B cell (primary cell): Measurements from ENCODE around the gene MESD. TPM values are rescaled to one million over a fixed set of nuclear protein-coding genes. Genes with fewer than 3 reads are reported as not detected.

Experiments used
- ATAC-seq: fragments of 200-7000 bp; cut with Tn5 transposase; one replicate; pipeline ENCODE4 v1.10.0; 2021; ENCODE audit warnings: low read depth, mild to moderate bottlenecking, moderate number of reproducible peaks, moderate library complexity
- CTCF ChIA-PET: fragments of 350-600 bp; sonication (Branson Sonifier 250); formaldehyde crosslinking; loops from one replicate; lab custom pipeline; 2021; ENCODE audit warnings: antibody characterized with exemption, inconsistent platforms; lab: Charles Lee
- POLR2A ChIA-PET: fragments of 350-600 bp; sonication (Branson Sonifier 250); formaldehyde crosslinking; loops from one replicate; lab custom pipeline; 2021; ENCODE audit warnings: antibody characterized with exemption; lab: Charles Lee
- DNase-seq: peaks from one replicate; pipeline ENCODE4 v3.0.0; 2013
- H2AFZ ChIP-seq: 2 replicates; pipeline ENCODE4 v1.6.1; 2012; ENCODE audit warnings: mild to moderate bottlenecking, low read depth, low read length; ENCODE audit not compliant: insufficient read depth, poor library complexity, severe bottlenecking
- H3K27ac ChIP-seq, 2 donors: 1 replicate in 1 of 2; 2 replicates in 1 of 2; pipeline ENCODE4 v1.5.1; 2012 to 2013; ENCODE audit warnings: low read length in 2 of 2, mild to moderate bottlenecking in 2 of 2, moderate library complexity in 1 of 2
- H3K27me3 ChIP-seq, 4 experiments: fragments of 200-600 bp in 1 of 4; sonication (generic) in 1 of 4; replicated peaks in 1 of 4; 1 replicate in 2 of 4; 2 replicates in 2 of 4; pipeline versions ENCODE4 v1.6.1 to v1.7.0; 2013 to 2016; ENCODE audit warnings: low read length in 3 of 4, mild to moderate bottlenecking in 2 of 4, mixed read lengths in 1 of 4, moderate library complexity in 1 of 4; ENCODE audit not compliant: insufficient read depth in 4 of 4, control insufficient read depth in 3 of 4; ENCODE audit errors: control extremely low read depth in 1 of 4
- H3K36me3 ChIP-seq, 2 experiments: replicated peaks in 1 of 2; 1 replicate in 1 of 2; 2 replicates in 1 of 2; pipeline versions ENCODE4 v1.6.1 to v1.7.1; 2013; ENCODE audit warnings: low read length in 1 of 2; ENCODE audit not compliant: insufficient read depth in 2 of 2, control insufficient read depth in 1 of 2; ENCODE audit errors: control extremely low read depth in 1 of 2, extremely low read depth in 1 of 2
- H3K4me1 ChIP-seq, 2 donors: fragments of 200-600 bp in 1 of 2; sonication (generic) in 1 of 2; 1 replicate in 1 of 2; 2 replicates in 1 of 2; pipeline versions ENCODE4 v1.5.1 to v1.6.1; 2013 to 2017; ENCODE audit warnings: low read length in 2 of 2; ENCODE audit not compliant: control insufficient read depth in 2 of 2, insufficient read depth in 2 of 2
- H3K4me2 ChIP-seq: replicated peaks from 2 replicates; pipeline ENCODE3; 2012; ENCODE audit warnings: mild to moderate bottlenecking, low read depth, low read length; ENCODE audit not compliant: poor library complexity, severe bottlenecking
- H3K4me3 ChIP-seq, 5 experiments: fragments of 200-600 bp in 1 of 5; sonication (generic) in 1 of 5; 1 replicate in 3 of 5; 2 replicates in 2 of 5; pipeline versions ENCODE4 v1.5.1 to v1.7.0; 2011 to 2016; ENCODE audit warnings: low read length in 4 of 5, mild to moderate bottlenecking in 4 of 5, low read depth in 2 of 5, control low read depth in 1 of 5, moderate library complexity in 1 of 5; ENCODE audit not compliant: insufficient read depth in 1 of 5; ENCODE audit errors: control extremely low read depth in 1 of 5, extremely low read depth in 1 of 5
- H3K79me2 ChIP-seq: fragments of 200-600 bp; sonication (generic); one replicate; pipeline ENCODE4 v1.6.0; 2016; ENCODE audit warnings: low read length; ENCODE audit not compliant: control insufficient read depth, insufficient read depth
- H3K9ac ChIP-seq: fragments of 200-600 bp; sonication (generic); 2 replicates; pipeline ENCODE4 v1.6.1; 2017; ENCODE audit warnings: mild to moderate bottlenecking, low read length, moderate library complexity
- H3K9me3 ChIP-seq, 3 donors: one replicate each; pipeline versions ENCODE4 v1.6.1 to v1.7.1; 2013; ENCODE audit warnings: low read length in 2 of 3; ENCODE audit not compliant: control insufficient read depth in 2 of 3, insufficient read depth in 1 of 3; ENCODE audit errors: control extremely low read depth in 1 of 3
- H4K20me1 ChIP-seq: 2 replicates; pipeline ENCODE4 v1.6.0; 2012; ENCODE audit warnings: mild to moderate bottlenecking, low read length; ENCODE audit not compliant: insufficient read depth, control insufficient read depth, poor library complexity, severe bottlenecking
- H3K27ac Mint-ChIP-seq: one replicate; pipeline ENCODE4 v1.8.0; 2021; ENCODE audit warnings: mixed read lengths
- H3K27me3 Mint-ChIP-seq: one replicate; pipeline ENCODE4 v1.8.0; 2021; ENCODE audit warnings: mixed read lengths
- H3K4me1 Mint-ChIP-seq: one replicate; pipeline ENCODE4 v1.8.0; 2021; ENCODE audit warnings: mixed read lengths
- H3K4me3 Mint-ChIP-seq: one replicate; pipeline ENCODE4 v1.8.0; 2021; ENCODE audit warnings: mixed read lengths
- H3K9me3 Mint-ChIP-seq: one replicate; pipeline ENCODE4 v1.8.0; 2022; ENCODE audit warnings: mixed read lengths; ENCODE audit not compliant: insufficient read depth
- CTCF ChIP-seq: fragments of 200-600 bp; IDR thresholded peaks from one replicate; pipeline ENCODE4 v1.8.0; 2022; ENCODE audit warnings: antibody characterized with exemption, mild to moderate bottlenecking
- EZH2 ChIP-seq: IDR thresholded peaks from 2 replicates; pipeline ENCODE4 v1.6.1; 2012; ENCODE audit warnings: borderline replicate concordance, low read depth, mild to moderate bottlenecking, moderate library complexity, low read length; ENCODE audit not compliant: insufficient read depth, poor library complexity, severe bottlenecking
- WGBS: methylation state at CpG from one replicate; pipeline ENCODE4 v1.1.5; 2013; ENCODE audit warnings: missing lambda C conversion rate; ENCODE audit not compliant: insufficient coverage; 5-methylcytosine and 5-hydroxymethylcytosine counted together
- intact Hi-C: fragments of 100-400 bp; cut with micrococcal nuclease; formaldehyde crosslinking; loops from one replicate; pipeline ENCODE4 v1.10.0; 2022
- polyA plus RNA-seq: library from polyadenylated mRNA; depleted of rRNA; stranded (reverse); fragments of >200 nt; gene quantifications from 2 replicates; pipeline ENCODE4 v1.2.3, GENCODE V29; 2012
- total RNA-seq, 2 donors: library from RNA; stranded (reverse); fragments of 120-200 nt in 1 of 2; gene quantifications; 1 replicate in 1 of 2; 2 replicates in 1 of 2; pipeline versions ENCODE4 v1.2.3 to v1.2.4, GENCODE V29; 2013 to 2022

MESD gene
- total and polyA plus RNA-seq, 2 donors (not counting 1 experiment from before 2014, with no cell fraction given), result 7.9 to 35.3 TPM

- POLR2A ChIA-PET, result no interaction called here
- Histone ChIP-seq H3K36me3 (peaks cover 0 to 20% of the 10 kb centered on the region in 2 experiments), H3K79me2 (peaks cover 32% of the 10 kb centered on the region), H3K9me3 (no peaks in the 10 kb centered on the region), H4K20me1 (peaks cover 24% of the 10 kb centered on the region), H2AFZ (no peak overlapping the region), H3K27me3 (no peaks in the 10 kb centered on the region), H3K4me2 (no peak overlapping the region), H3K27ac (no peak overlapping the region), H3K4me3 (no peak overlapping the region), H3K4me1 (no peaks in the 10 kb centered on the region), H3K9ac (no peak overlapping the region)
- DNase-seq (no peak), ATAC-seq (no peak)
- Mint-ChIP-seq H3K4me1 (peaks cover 7% of the 10 kb centered on the region), H3K4me3 (no peak overlapping the region), H3K9me3 (no peaks in the 10 kb centered on the region), H3K27me3 (no peaks in the 10 kb centered on the region), H3K27ac (peak overlapping the region; percentile 20)
- intact Hi-C loops, result loop anchor here (1.0 to 5.0 kb wide), 2 partner anchors 31 to 193 kb away; partner anchors contain the start of gene CEMIP
- 93% methylated on average over 3 of the region's 3 CpGs for WGBS
- CTCF ChIA-PET, result interaction anchor here (1.1 to 7.2 kb wide), 19 partner anchors 9 to 1631 kb away, joined by 3 to 102 read pairs (median 8); no protein-coding TSS in a partner anchor
- TF ChIP-seq EZH2, result no peak
- no peak for TF ChIP-seq CTCF
Measured at GRCh38 chr15:80970658-80971057, 19.0 kb downstream of the MESD start.

- Mint-ChIP-seq H3K4me3 (no peak overlapping the region), H3K27ac (peak overlapping the region; percentile 26), H3K9me3 (no peaks in the 10 kb centered on the region), H3K4me1 (peaks cover 7% of the 10 kb centered on the region), H3K27me3 (no peaks in the 10 kb centered on the region)
- Histone ChIP-seq H4K20me1 (peaks cover 24% of the 10 kb centered on the region), H3K4me2 (no peak overlapping the region), H2AFZ (no peak overlapping the region), H3K27me3 (no peaks in the 10 kb centered on the region), H3K4me1 (no peaks in the 10 kb centered on the region), H3K9ac (no peak overlapping the region), H3K36me3 (peaks cover 0 to 20% of the 10 kb centered on the region in 2 experiments), H3K27ac (no peak overlapping the region), H3K79me2 (peaks cover 26% of the 10 kb centered on the region), H3K4me3 (no peak overlapping the region), H3K9me3 (no peaks in the 10 kb centered on the region)
- DNase-seq (peak; percentile 75), ATAC-seq (no peak)
- ChIA-PET CTCF (interaction anchor here (0.7 to 7.2 kb wide), 27 partner anchors 10 to 1631 kb away, joined by 3 to 102 read pairs (median 4); no protein-coding TSS in a partner anchor), POLR2A (interaction anchor here (1.1 kb wide), 1 partner anchor 32 kb away, joined by 3 read pairs; no protein-coding TSS in a partner anchor)
- 80% methylated on average over 5 of the region's 12 CpGs for WGBS
- intact Hi-C loops, result loop anchor here (1.0 to 5.0 kb wide), 2 partner anchors 31 to 193 kb away; partner anchors contain the start of gene CEMIP
- TF ChIP-seq EZH2, result no peak
- peak; percentile 95 for TF ChIP-seq CTCF
Measured at GRCh38 chr15:80970018-80970657, 19.5 kb downstream of the MESD start.
